HG03342 (cell line): ENCODE measurements around the gene LAMA4.
A peak's percentile ranks its signal among the peaks of the same experiment; 100 is the strongest.

Experiments used
- ATAC-seq: cut with Tn5 transposase; IDR thresholded peaks from one replicate; pipeline ENCODE4 v1.9.1; 2021; ENCODE audit warnings: mild to moderate bottlenecking, moderate library complexity; ENCODE audit not compliant: unreplicated experiment

Gene LAMA4, protein sequence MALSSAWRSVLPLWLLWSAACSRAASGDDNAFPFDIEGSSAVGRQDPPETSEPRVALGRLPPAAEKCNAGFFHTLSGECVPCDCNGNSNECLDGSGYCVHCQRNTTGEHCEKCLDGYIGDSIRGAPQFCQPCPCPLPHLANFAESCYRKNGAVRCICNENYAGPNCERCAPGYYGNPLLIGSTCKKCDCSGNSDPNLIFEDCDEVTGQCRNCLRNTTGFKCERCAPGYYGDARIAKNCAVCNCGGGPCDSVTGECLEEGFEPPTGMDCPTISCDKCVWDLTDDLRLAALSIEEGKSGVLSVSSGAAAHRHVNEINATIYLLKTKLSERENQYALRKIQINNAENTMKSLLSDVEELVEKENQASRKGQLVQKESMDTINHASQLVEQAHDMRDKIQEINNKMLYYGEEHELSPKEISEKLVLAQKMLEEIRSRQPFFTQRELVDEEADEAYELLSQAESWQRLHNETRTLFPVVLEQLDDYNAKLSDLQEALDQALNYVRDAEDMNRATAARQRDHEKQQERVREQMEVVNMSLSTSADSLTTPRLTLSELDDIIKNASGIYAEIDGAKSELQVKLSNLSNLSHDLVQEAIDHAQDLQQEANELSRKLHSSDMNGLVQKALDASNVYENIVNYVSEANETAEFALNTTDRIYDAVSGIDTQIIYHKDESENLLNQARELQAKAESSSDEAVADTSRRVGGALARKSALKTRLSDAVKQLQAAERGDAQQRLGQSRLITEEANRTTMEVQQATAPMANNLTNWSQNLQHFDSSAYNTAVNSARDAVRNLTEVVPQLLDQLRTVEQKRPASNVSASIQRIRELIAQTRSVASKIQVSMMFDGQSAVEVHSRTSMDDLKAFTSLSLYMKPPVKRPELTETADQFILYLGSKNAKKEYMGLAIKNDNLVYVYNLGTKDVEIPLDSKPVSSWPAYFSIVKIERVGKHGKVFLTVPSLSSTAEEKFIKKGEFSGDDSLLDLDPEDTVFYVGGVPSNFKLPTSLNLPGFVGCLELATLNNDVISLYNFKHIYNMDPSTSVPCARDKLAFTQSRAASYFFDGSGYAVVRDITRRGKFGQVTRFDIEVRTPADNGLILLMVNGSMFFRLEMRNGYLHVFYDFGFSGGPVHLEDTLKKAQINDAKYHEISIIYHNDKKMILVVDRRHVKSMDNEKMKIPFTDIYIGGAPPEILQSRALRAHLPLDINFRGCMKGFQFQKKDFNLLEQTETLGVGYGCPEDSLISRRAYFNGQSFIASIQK (N-terminal part only)

GRCh38 chr6:112253841-112254816 lies at the start of gene LAMA4:
Gene LAMA4, minus strand, starts transcription at chr6:112254567. Its CDS starts 417 bp downstream, at chr6:112254150.
- ATAC-seq: no peak

DNA sequence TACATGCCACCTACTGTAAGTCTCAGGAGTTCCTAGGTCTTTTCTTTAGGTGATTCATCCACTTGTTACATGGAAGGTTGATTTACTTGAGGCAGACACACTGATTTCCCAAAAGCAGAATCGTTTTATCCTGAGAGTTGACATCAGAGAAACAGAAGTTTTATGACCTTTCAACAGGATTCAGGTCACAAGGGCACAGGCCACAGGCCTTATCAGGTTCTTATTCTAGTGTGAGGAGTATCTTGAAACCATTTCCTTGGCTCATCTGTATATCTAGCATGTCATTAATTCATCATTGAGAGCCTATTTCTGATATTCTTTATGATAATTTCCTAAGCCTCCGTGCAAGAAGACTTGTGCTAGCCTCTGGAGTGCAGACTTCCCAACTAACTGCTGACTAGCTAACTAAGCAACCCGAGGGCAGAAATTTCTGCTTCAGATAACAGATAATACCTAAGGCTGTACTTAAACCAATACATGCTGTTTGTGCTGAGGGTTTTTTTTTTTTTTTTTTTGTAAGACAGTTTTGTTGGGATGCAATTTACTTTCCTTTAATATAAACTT lies 47.9 kb upstream of the LAMA4 start:
- ATAC-seq: no peak

DNA sequence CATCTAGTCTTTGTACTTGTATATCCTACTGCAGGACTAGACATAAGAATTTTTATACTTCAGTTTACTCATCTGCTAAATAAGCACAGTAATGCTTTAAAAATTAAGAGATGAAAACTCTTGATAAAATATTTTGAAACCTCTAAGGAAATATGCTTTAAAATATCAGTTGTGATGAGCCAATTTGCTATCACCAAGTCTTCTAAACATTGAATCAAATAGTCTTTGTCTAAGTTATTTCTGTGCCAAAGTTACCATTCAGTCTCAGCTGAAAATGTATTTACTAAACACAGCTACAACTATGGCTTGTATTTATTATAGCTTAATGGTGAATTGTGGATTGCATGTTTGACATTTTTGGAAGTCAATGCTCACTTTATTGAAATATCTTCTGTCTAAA lies 46.5 kb upstream of the LAMA4 start:
- no peak for ATAC-seq

DNA sequence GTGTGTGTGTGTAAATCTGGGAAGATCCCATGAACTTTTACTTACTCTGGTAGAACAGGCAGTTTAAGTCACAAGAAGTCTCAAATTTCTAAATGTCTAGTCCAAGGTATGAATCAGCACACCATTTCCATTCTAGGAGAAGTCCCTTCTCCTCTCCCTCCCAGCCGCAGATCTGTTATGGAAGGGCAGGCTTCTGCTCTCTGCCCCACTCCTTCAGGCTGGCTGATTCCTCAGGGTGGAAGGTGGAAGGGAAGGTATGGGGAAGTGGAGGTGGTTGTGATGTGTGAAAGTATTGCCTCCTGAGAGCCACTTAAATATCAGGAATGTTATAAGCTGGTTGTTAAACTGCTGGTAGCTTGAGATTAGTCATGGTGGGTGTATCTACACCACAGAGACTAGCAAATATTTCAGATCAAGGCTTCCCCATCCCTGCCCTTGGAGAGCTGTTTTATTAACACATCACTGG lies 44.5 kb upstream of the LAMA4 start:
- ATAC-seq: no peak

DNA sequence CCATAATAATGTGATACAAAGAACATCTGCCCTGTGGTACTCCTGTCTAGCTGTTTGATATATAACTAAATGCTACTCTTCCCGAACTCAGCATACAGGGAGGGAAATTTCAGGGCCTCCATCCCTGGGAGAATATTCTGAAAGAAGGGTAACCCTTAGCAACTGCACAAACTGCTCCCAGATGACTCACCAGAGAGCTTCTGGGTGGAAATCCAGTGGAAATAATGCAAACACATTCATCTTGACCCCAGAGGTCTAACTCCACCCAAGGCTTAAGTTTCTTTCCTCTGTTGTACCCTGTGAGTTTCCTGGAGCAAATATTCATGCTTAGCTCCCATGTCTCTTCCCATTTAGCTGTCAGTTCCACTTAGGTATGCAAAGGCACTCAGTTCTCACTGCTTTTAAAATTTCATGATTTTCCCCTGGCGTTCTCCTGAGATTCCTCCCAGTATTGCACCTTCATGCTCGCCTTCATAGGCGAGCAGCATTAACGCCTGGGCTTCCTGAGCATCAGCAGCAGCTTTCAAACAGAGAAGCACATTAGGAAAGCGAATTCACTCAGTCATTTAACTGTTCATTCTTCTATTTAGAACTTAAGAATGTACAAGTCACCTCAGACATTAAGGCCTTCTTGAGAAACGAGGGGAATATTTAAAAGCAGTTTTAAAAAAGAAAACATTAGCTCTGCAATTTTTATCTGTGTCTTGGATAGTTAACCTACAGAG lies 43.8 kb upstream of the LAMA4 start:
- no peak for ATAC-seq

- ATAC-seq: no peak
These were observed 42.3 kb upstream of the LAMA4 start for GRCh38 chr6:112296694-112297093.

DNA sequence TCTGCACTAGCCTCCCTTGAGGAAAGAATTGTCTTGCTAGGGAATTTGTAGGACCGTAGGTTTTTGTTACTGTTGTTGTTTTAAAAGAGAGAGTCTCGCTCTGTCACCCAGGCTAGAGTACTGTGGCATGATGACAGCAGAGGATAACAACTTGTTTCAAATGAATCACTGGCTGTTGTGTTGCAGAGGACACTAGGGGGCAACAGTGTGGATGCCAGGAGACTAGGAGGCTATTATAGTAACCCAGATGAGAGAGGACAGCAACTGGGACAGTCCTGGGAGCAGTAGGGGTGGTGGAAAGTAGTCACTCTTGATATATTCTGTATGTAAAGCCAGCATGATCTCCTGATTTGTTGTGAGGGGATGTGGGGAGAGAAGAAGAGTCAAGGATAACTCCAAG lies 41.8 kb upstream of the LAMA4 start:
- ATAC-seq: peak; percentile 74

DNA sequence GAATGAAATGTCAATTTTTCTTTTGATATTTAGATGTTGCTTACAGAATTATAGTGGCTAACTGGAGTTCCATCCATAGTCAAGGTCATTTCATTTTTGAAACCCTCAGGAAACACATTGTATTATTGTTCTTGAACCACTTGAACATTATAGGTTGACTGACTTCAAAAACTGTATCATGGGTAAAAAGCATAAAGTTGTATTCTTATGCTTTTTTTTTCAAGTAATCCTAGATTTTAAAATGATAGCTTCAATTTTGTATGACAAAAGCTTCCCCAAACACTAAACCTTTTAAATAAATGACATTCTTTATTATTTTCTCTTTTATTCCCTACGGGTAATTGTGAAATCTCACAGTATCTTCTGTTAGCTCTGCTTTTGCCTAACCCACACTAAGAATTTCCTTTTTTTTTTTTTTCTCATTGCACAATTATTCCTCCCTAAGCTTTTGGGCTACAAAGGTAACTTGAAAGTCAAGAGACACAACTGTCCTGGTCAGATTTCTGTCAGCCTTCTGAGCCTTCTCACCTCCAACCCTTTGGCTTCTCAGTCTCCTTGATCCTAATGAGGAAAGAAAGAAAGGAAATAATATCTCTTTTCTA lies 36.9 kb upstream of the LAMA4 start:
- ATAC-seq: no peak

- ATAC-seq: no peak
These were observed 34.7 kb upstream of the LAMA4 start for GRCh38 chr6:112289038-112289566.

GRCh38 chr6:112288475-112288874 lies 34.1 kb upstream of the LAMA4 start:
- ATAC-seq: no peak

GRCh38 chr6:112287577-112288225 lies 33.3 kb upstream of the LAMA4 start:
- ATAC-seq: no peak

- no peak for ATAC-seq
These were observed 32.3 kb upstream of the LAMA4 start for GRCh38 chr6:112286500-112287144.

DNA sequence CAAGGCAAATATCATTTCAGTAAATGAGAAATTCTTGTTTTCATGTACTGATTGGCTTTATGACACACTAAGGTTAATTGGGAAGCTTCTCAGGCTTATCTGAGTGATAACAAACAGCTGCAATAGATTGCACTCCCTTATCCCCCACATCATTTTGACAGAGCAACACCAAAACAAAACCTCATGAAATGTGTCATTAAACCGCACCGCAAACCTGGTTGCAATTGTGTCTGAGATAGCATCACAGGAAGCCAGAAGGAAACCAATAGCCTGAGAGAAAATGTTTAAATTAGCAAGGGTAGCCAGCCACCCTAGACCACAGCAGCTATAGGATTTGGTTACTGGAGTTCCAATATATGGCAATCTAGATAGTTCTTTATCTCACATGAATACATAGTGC lies 31.6 kb upstream of the LAMA4 start:
- ATAC-seq: peak; percentile 79

GRCh38 chr6:112284603-112285002 lies 30.2 kb upstream of the LAMA4 start:
- ATAC-seq: no peak

- no peak for ATAC-seq
These were observed 29.3 kb upstream of the LAMA4 start for GRCh38 chr6:112283621-112284020.

DNA sequence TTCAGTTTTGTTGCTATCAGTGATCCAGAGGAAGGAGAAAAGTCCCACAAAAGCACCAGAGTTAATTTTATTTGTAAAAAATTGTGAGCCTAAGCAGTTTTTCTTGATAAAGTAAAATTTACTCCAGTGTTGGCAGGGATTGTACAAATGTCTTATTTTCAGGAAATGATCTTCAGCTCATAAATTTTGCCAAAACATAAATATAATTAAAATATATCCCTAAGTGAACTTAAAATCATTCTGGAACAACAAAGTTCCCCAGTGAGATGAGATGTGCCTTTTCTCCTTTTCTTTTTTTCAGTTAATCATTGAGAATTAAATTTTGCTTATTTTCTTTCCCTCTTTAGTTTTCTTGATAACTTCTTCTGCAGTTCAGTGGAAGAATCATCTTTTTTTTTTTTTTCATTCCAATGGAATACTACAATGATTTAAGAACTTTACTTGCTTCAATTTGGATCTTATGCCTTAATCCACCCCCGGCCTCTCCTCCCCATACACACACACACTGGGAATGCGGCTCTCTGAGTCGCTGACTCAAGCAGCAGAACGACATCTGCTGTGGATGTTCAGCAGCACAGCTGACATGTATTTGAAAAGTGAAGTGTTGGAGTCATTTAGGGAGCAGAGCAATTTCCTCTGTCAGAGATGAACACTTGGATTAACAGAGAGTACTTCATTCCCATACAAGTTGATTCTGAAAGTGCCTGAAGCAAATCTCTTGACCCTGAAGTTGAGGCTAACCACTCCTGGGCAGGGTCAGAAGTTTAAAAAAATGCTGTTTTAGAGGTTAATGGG lies 27.7 kb upstream of the LAMA4 start:
- ATAC-seq: no peak
